GM21360 (cell line): ENCODE data around the gene UROD.
A peak's percentile ranks its signal among the peaks of the same experiment; 100 is the strongest.

Experiments used
- ATAC-seq: cut with Tn5 transposase; IDR thresholded peaks from one replicate; pipeline ENCODE4 v1.9.1; 2021; ENCODE audit warnings: mild to moderate bottlenecking, moderate library complexity; ENCODE audit not compliant: unreplicated experiment

Gene UROD

GRCh38 chr1:45008076-45008475 is 4.0 kb upstream of the UROD start:
- no peak for ATAC-seq

GRCh38 chr1:45008516-45008915 is 3.5 kb upstream of the UROD start:
- no peak for ATAC-seq

GRCh38 chr1:45009296-45009865 is 2.7 kb upstream of the UROD start:
- ATAC-seq, result no peak

- ATAC-seq, result no peak
Observed at GRCh38 chr1:45009956-45010854, 1.8 kb upstream of the UROD start.

GRCh38 chr1:45010855-45011811 is 921 bp upstream of the UROD start, which contains the start of gene HECTD3:
TSS of gene HECTD3 (minus strand) at chr1:45011324. CDS start at chr1:45011257, 67 bp downstream.
- peak; percentile 55 for ATAC-seq

GRCh38 chr1:45012639-45013278 is 705 bp downstream of the UROD start:
- ATAC-seq, result no peak

- no peak for ATAC-seq
Observed at GRCh38 chr1:45013551-45014209, 1.6 kb downstream of the UROD start.

- no peak for ATAC-seq
Observed at GRCh38 chr1:45014321-45015028, 2.4 kb downstream of the UROD start.

GRCh38 chr1:45015683-45016082 is 3.6 kb downstream of the UROD start:
- ATAC-seq, result no peak

GRCh38 chr1:45016090-45016697 is 4.1 kb downstream of the UROD start:
- no peak for ATAC-seq

- no peak for ATAC-seq
Observed at GRCh38 chr1:45016767-45017166, 4.7 kb downstream of the UROD start.

GRCh38 chr1:45018599-45019230 is 6.7 kb downstream of the UROD start:
- peak; percentile 59 for ATAC-seq

- ATAC-seq, result no peak
Observed at GRCh38 chr1:45023663-45024062, 11.6 kb downstream of the UROD start.

- no peak for ATAC-seq
Observed at GRCh38 chr1:45026446-45026845, 14.4 kb downstream of the UROD start.

GRCh38 chr1:45032837-45033236 is 20.8 kb downstream of the UROD start:
- no peak for ATAC-seq

GRCh38 chr1:45033356-45033755 is 21.3 kb downstream of the UROD start:
- no peak for ATAC-seq

- no peak for ATAC-seq
Observed at GRCh38 chr1:45035631-45036301, 23.7 kb downstream of the UROD start.

GRCh38 chr1:45037456-45037855 is 25.4 kb downstream of the UROD start:
- ATAC-seq, result no peak
